GM12864 (cell line): ENCODE measurements around the gene MTMR12.
"Not testable (repeated sequence)": the region's sequence is repeated elsewhere in the genome, so short reads cannot be mapped to it uniquely, and the experiment has no call there.

Experiments
- DNase-seq: peaks from one replicate; pipeline ENCODE4 v3.0.0-alpha.2; 2011; ENCODE audit warnings: low read depth
- H3K4me3 ChIP-seq: 2 replicates; pipeline ENCODE4 v1.5.1; 2011; ENCODE audit warnings: mild to moderate bottlenecking, low read depth, low read length, control low read depth
- TF ChIP-seq, protein P1 (sequence below): IDR thresholded peaks from 2 replicates; pipeline ENCODE4 v1.5.1; 2011; ENCODE audit warnings: low read depth, mild to moderate bottlenecking, moderate library complexity, low read length, control low read depth, inconsistent platforms; ENCODE audit errors: missing control alignments

The MTMR12 gene

DNA sequence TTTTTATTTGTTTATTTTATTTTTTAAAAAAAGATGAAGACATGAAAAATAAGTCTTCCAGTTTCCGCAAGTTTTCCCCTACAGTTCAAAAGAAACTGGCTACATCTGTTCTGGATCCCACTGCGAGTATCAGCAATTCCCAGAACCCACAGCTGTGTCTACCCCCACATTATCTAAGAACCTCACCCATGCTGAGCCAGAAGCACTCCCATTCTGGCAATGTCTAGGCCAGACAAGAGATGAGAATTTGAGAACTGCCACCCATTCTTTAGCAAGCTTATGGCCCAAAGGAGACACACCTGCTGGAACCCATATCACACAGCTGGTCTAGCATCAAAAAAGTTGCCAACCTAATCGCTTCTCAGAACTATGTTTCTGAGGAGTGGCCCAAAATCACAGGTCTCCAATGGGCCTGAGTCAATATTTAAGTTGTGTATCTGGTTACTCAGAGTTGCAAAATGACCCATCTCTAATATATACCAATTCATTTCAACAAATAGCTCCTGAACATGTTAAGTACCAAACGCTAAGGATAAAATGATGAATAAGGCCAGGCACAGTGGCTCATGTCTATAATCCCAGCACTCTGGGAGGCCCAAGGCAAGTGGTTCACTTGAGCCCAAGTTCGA is 27.1 kb downstream of the MTMR12 start:
- TF ChIP-seq, protein P1, sequence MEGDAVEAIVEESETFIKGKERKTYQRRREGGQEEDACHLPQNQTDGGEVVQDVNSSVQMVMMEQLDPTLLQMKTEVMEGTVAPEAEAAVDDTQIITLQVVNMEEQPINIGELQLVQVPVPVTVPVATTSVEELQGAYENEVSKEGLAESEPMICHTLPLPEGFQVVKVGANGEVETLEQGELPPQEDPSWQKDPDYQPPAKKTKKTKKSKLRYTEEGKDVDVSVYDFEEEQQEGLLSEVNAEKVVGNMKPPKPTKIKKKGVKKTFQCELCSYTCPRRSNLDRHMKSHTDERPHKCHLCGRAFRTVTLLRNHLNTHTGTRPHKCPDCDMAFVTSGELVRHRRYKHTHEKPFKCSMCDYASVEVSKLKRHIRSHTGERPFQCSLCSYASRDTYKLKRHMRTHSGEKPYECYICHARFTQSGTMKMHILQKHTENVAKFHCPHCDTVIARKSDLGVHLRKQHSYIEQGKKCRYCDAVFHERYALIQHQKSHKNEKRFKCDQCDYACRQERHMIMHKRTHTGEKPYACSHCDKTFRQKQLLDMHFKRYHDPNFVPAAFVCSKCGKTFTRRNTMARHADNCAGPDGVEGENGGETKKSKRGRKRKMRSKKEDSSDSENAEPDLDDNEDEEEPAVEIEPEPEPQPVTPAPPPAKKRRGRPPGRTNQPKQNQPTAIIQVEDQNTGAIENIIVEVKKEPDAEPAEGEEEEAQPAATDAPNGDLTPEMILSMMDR: no peak
- H3K4me3 ChIP-seq: no peak overlapping the region
- no peak for DNase-seq

- TF ChIP-seq, protein P1: no peak
- no peak for DNase-seq
Observed at GRCh38 chr5:32283539-32284377, 29.0 kb downstream of the MTMR12 start.

GRCh38 chr5:32283061-32283460 is 29.7 kb downstream of the MTMR12 start:
- H3K4me3 ChIP-seq: no peak overlapping the region
- no peak for DNase-seq
- TF ChIP-seq, protein P1: no peak

More at GRCh38 chr5:32283539-32284377, 29.0 kb downstream of the MTMR12 start:
- no peak overlapping the region for H3K4me3 ChIP-seq

DNA sequence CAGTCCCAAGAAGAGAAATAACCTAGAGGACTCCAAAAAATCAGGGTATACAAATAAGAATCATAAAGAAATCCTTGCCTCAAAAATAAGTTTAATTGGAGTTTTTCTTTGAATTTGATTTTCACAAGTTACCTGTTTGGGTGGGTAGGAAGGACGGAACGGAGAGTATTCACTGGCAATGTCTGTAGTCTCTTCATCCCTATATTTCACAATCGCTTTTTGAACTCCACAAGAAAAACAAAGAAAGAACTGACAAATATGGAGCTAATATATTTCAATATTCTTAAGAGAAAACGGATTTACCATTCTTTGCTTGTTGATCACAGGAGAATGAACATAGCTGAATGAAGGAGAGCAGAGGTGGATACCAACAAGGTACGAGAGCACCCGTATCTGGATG is 30.1 kb downstream of the MTMR12 start:
- TF ChIP-seq, protein P1: no peak
- no peak for DNase-seq
- no peak overlapping the region for H3K4me3 ChIP-seq

DNA sequence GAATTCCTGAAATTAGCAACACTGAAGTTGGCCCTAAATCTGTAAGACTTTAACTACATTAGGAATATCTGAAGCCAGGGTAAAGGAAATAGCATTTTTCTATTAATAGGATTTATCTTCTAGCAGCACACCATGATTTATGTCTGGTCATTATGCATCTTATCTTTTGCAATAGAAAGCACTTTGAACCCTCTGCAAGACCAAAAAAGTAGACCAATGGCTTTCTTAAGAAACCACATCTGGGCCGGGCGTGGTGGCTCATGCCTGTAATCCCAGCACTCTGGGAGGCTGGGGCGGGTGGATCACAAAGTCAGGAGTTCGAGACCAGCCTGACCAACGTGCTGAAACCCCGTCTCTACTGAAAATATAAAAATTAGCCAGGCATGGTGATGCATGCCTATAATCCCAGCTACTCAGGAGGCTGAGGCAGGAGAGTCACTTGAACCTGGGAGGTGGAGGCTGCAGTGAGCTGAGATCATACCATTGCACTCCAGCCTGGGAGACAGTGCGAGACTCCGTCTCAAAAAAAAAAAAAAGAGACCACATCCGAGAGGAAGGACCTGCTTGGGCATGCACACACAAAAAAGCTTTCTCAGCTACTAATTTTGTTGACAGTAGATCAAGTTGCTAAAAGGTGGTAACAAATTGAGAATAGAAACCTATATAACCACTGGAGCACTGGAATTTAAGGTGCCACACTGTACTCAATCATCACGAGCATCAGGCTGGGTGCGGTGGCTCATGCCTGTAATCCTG is 31.2 kb downstream of the MTMR12 start:
- H3K4me3 ChIP-seq, DNase-seq: not testable (repeated sequence)

DNA sequence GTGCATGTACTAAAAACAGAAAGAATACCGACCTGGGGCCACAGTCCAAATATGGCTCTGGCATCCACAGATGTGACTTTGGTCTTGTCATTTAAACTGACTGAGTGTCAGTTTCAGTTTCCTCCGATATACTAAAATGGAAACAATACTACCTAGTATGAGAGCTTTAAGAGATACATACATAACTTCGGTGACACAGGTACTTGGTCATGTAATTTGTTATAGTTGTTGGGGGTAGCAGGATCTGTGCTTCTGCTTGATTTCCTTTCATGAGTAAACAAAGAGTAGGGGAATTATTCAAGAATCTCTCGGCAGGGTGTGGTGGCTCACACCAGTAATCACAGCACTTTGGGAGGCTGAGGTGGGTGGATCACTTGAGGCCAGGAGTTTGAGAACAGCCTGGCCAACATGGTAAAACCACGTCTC is 32.1 kb downstream of the MTMR12 start:
- no peak overlapping the region for H3K4me3 ChIP-seq
- DNase-seq: peak; percentile 79
- TF ChIP-seq, protein P1: no peak

DNA sequence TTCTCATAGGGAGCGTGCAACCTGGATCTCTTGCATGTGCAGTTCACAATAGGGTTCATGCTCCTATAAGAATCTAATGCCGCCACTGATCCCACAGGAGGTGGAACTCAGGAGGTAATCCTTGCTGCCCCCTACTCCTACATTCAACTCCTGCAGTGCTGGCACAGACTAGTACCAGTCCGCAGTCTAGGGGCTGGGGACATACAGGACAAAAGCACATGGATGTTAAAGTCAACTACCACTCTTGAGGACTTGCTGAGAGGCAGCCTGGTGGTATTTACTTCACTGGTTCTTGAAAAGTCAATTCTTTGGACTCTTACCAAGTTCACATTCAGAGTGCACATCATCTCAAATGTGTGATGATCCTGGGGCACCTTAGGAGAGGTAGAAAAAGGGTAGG is 33.0 kb downstream of the MTMR12 start:
- TF ChIP-seq, protein P1: no peak
- DNase-seq: no peak
- no peak overlapping the region for H3K4me3 ChIP-seq
